ENCODE results near the gene SELENOM.
"Not testable (repeated sequence)": the region's sequence is repeated elsewhere in the genome, so short reads cannot be mapped to it uniquely, and the experiment has no call there.

SELENOM gene

DNA sequence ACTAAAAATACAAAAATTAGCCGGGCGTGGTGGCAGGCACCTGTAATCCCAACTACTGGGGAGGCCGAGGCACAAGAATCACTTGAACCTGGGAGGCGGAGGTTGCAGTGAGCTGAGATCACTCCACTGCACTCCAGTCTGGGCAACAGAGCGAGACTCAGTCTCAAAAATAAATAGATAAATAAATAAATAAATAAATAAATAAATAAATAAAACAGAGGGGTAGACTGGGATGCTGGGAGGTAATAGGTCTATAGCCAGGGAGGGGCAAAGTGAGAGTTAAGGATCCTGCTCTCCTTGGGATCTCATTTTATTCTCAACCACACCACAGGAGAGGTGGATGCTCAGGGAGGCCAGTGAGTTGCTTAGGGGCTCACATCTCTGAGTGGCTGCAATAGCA lies 9.8 kb downstream of the SELENOM start:
- H3K27me3 Mint-ChIP-seq, result not testable (repeated sequence)

DNA sequence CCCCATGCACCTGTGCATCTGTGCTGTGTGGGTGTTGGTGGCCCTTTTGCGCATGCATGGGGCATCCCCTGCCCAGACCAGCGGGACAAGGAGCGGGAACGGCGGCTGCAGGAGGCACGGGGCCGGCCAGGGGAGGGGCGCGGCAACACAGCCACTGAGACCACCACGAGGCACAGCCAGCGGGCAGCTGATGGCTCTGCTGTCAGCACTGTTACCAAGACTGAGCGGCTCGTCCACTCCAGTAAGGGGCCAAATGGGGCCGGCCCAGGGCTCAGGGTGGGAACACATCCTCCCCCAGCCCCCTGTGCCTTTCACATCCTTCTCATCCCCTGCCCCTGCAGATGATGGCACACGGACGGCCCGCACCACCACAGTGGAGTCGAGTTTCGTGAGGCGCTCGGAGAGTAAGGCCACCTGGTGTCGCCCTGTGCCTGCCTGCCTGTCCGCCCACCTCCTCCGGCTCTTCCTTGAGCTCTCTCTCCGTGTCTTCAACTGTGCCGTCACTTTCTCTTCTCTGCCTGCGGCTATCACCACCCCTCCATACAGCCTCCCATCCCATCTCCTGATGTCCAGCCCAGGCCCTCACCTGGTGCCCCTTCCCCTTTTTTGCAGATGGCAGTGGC lies 10.6 kb downstream of the SELENOM start:
- intact Hi-C loops (cut with micrococcal nuclease), result no loop called here
- Mint-ChIP-seq H3K36me3 (ENCODE audit: low read depth) (peaks cover 31% of the 10 kb centered on the region), H3K27ac (peak overlapping the region; percentile 20), H3K27me3 (no peaks in the 10 kb centered on the region), H3K4me1 (ENCODE audit: low read depth) (peaks cover 8% of the 10 kb centered on the region), H3K9me3 (no peaks in the 10 kb centered on the region), H3K4me3 (no peak overlapping the region)

More for the DNA sequence above, 9.8 kb downstream of the SELENOM start:
- H3K4me3 Mint-ChIP-seq; intact Hi-C loops (cut with micrococcal nuclease); H3K4me1 Mint-ChIP-seq (ENCODE audit: low read depth); H3K9me3 Mint-ChIP-seq; H3K27ac Mint-ChIP-seq: not testable (repeated sequence)
- H3K36me3 Mint-ChIP-seq (ENCODE audit: low read depth), result peaks cover 31% of the 10 kb centered on the region

DNA sequence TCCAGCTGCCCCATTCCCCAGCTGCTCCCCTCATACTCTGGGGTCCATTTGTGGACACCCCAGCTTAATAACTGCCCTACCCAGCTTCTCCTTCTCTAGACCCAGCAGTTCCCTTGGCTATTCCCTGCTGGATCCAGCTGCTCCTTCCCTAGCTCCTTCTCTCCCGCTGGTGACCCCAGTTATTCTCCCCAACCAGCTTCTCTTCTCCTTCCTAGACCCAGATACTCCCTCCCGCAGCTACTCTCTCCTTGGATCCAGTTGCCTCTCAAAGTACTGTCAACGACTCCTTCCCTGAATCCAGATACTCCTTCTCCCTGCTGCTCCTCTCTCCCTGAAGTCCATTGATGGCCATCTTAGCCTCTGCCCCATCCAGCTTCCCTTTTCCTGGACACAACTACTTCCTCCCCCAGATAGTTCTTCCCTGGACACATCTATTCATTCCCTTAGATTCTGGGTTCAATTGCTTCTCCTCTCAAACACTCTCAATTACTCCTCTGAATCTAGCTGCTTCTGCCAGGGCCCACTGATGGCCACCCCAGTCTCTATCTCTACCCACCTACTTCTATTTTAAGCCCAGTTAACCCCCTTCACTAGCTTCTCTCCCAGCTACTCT lies 11.6 kb downstream of the SELENOM start:
- no peaks in the 10 kb centered on the region for H3K27me3 Mint-ChIP-seq
- peaks cover 36% of the 10 kb centered on the region for H3K36me3 Mint-ChIP-seq (ENCODE audit: low read depth)
- intact Hi-C loops (cut with micrococcal nuclease), result no loop called here
- no peak overlapping the region for H3K4me3 Mint-ChIP-seq
- H3K9me3 Mint-ChIP-seq, result no peaks in the 10 kb centered on the region
- H3K27ac Mint-ChIP-seq, result no peak overlapping the region
- peaks cover 8% of the 10 kb centered on the region for H3K4me1 Mint-ChIP-seq (ENCODE audit: low read depth)

DNA sequence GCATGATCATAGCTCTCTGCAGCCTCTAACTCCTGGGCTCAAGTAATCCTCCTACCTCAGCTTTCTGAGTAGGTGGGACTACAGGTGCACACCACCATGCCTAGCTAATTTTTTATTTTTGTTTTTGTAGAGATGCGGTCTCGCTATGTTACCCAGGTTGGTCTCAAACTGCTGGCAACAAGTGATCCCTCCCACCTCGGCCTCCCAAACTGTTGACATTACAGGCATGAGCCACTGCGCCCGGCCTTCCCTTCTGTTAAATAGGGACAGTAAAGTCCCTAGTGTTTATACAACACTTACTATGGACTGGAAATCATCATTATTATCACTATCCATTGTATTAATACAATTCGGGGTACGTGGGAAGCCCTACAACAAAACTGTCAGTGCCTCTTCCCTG lies 12.6 kb downstream of the SELENOM start:
- H3K4me3 Mint-ChIP-seq, result no peak overlapping the region
- H3K9me3 Mint-ChIP-seq, result no peaks in the 10 kb centered on the region
- H3K4me1 Mint-ChIP-seq (ENCODE audit: low read depth), result peaks cover 8% of the 10 kb centered on the region
- intact Hi-C loops (cut with micrococcal nuclease), result no loop called here
- no peak overlapping the region for H3K27ac Mint-ChIP-seq
- peaks cover 31% of the 10 kb centered on the region for H3K36me3 Mint-ChIP-seq (ENCODE audit: low read depth)
- H3K27me3 Mint-ChIP-seq, result no peaks in the 10 kb centered on the region

DNA sequence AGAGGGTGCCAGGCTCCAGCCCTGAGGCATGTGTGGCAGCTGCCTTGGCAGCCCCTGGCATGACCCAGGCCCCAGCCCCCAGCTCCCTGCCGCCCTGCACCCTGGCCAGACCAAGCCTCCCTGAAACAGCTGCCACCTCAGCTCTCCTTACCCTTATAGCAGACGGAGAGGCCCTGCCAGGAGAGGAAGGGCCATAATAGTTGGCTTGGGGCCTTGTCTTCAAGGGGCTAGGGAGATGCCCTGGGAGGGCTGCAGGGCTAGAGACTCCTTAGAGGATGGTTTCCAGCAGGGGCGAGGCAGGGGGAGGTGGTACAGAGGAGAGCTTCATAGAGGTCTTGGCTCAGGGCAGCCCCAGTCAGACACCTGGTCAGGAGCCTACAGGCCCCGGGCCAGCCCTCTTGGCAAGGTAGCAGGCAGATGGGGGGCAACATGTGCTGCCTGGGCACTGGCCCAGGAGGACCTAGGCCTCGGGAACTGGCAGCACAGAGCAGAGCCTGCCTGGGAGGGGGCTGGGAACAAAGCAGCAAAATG lies 13.3 kb downstream of the SELENOM start:
- no peak overlapping the region for H3K27ac Mint-ChIP-seq
- H3K27me3 Mint-ChIP-seq, result no peaks in the 10 kb centered on the region
- no peaks in the 10 kb centered on the region for H3K9me3 Mint-ChIP-seq
- H3K36me3 Mint-ChIP-seq (ENCODE audit: low read depth), result peaks cover 28% of the 10 kb centered on the region
- H3K4me3 Mint-ChIP-seq, result no peak overlapping the region
- intact Hi-C loops (cut with micrococcal nuclease), result no loop called here
- peaks cover 10% of the 10 kb centered on the region for H3K4me1 Mint-ChIP-seq (ENCODE audit: low read depth)

DNA sequence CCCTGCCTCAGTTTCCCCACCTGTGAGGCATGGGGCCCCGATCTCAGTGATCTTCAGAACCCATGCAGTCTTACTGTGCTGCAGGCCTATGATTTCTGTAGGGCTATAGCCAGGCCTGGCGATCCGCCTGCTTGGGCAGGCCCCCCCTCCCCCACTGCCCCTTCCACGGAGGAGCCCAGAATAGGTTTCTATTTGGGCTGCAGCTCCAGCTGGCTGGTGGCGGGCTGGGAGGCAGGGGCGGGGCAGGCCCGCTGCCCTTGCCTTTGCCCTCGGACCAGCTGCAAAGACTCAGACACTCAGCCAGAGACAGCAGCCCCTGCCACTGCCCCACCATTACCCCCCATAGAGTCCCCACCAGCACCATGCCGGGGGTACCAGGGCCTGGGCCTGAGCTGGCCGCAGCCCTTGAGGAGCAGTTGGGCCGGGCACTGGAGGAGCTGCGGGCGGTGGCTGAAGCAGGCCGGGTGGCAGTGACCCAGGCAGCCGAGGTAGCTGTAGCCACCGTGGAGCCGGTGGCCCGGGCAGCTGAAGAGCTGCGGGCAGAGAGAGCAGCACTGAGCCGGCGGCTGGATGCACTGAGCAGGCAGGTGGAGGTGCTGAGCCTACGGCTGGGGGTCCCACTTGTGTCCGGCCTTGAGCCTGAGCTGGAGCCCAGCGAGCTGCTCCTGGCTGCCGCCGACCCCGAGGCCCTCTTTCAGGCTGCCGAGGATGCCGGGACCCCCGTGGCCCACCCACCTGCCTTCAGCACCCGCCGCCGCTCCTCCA lies 14.1 kb downstream of the SELENOM start:
- no peaks in the 10 kb centered on the region for H3K9me3 Mint-ChIP-seq
- intact Hi-C loops (cut with micrococcal nuclease), result no loop called here

DNA sequence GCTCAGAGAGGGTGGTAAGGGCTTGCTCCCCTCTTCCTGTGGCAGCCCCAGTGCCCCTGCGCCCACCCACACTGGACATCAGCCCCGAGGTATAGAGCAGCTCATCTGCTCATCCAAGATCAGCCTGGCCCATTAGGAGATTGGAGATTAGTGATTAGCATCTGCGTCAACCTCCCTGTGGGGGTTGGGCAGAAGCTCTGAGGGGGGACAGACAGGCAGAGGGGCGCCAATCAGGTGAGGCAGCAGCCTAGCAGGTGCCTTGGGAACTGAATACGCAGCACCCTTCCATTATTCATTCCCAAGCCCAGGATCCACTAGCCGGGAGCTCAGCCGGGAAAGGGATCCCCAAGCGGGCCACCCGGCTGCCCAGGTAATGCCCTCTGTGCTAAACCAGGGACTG lies 15.2 kb downstream of the SELENOM start:
- Mint-ChIP-seq H3K9me3 (no peaks in the 10 kb centered on the region), H3K4me3 (no peak overlapping the region), H3K36me3 (ENCODE audit: low read depth) (peaks cover 20% of the 10 kb centered on the region), H3K4me1 (ENCODE audit: low read depth) (peaks cover 15% of the 10 kb centered on the region), H3K27me3 (no peaks in the 10 kb centered on the region), H3K27ac (no peak overlapping the region)
- intact Hi-C loops (cut with micrococcal nuclease), result no loop called here

More for the DNA sequence above, 14.1 kb downstream of the SELENOM start:
- H3K27me3 Mint-ChIP-seq, result no peaks in the 10 kb centered on the region
- H3K36me3 Mint-ChIP-seq (ENCODE audit: low read depth), result peaks cover 23% of the 10 kb centered on the region
- no peak overlapping the region for H3K27ac Mint-ChIP-seq
- no peak overlapping the region for H3K4me3 Mint-ChIP-seq
- peaks cover 15% of the 10 kb centered on the region for H3K4me1 Mint-ChIP-seq (ENCODE audit: low read depth)

DNA sequence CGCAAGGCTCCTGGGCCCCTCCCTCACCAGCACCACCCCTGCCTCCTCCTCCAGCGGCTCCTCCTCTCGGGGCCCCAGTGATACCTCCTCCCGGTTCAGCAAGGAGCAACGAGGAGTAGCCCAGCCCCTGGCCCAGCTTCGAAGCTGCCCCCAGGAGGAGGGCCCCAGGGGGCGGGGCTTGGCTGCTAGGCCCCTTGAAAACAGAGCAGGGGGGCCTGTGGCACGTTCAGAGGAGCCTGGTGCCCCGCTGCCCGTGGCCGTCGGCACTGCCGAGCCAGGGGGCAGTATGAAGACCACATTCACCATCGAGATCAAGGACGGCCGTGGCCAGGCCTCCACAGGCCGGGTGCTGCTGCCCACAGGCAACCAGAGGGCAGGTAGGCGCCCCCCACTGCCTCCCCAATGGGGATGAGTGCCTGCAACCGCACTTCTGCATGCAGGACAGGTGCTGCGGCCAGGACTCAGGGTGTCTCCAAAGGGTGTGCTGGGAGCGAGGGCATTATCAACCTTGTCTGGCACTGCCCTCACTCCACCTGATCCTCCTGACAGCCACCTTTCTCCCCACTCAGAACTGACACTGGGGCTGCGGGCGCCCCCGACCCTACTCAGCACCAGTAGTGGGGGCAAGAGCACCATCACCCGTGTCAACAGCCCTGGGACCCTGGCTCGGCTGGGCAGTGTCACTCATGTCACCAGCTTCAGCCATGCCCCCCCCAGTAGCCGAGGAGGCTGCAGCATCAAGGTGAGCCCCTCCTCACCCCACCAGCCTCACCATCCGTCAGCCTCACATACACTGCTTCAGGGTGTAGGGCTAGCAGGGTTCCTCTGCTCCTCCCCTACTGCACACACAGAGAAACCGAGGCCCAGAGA lies 16.0 kb downstream of the SELENOM start:
- Mint-ChIP-seq H3K27me3 (no peaks in the 10 kb centered on the region), H3K4me1 (ENCODE audit: low read depth) (peaks cover 15% of the 10 kb centered on the region), H3K4me3 (no peak overlapping the region), H3K27ac (no peak overlapping the region), H3K36me3 (ENCODE audit: low read depth) (peaks cover 13% of the 10 kb centered on the region), H3K9me3 (no peaks in the 10 kb centered on the region)
- intact Hi-C loops (cut with micrococcal nuclease), result no loop called here

DNA sequence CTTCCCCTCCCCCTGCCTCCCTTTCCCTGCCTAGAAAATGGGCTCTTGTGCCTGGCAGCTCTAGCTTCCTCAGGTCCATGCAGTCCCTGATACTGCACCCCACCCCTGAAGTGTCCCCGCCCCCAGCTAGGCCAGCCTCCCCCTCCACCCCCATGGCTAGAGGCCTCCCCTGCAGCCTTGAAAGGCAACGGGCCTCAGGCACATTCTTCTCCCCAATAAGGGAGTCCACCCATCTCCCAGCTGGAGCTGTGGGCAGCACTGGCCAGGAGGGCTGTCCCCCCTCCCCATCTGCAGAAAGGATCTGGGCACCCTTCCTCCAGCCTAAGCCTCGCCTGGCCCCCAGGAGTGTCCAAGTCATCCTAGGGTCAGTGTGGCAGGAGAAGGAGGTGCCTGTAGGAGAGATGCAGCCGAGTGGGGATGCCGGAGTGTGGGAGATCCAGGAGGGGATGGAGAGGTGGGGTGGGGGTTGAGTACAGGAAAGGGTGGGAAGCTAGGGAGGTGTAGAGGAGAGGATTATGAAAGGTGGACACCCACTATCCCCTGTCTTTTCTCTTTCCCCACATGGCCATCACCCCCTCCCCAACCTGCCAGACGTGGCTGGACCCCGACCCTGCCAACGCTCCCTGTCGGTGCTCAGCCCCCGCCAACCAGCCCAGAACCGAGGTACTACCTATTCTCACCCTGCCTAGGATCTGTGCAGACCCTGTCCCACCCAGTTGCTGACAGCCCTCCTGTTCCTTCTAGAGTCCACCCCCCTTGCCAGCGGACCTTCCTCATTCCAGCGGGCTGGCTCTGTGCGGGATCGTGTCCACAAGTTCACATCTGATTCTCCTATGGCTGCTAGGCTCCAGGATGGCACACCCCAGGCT lies 16.9 kb downstream of the SELENOM start:
- Mint-ChIP-seq H3K27me3 (no peaks in the 10 kb centered on the region), H3K9me3 (no peaks in the 10 kb centered on the region), H3K4me3 (no peak overlapping the region), H3K27ac (no peak overlapping the region), H3K4me1 (ENCODE audit: low read depth) (peaks cover 10% of the 10 kb centered on the region), H3K36me3 (ENCODE audit: low read depth) (peaks cover 9% of the 10 kb centered on the region)
- intact Hi-C loops (cut with micrococcal nuclease), result no loop called here

DNA sequence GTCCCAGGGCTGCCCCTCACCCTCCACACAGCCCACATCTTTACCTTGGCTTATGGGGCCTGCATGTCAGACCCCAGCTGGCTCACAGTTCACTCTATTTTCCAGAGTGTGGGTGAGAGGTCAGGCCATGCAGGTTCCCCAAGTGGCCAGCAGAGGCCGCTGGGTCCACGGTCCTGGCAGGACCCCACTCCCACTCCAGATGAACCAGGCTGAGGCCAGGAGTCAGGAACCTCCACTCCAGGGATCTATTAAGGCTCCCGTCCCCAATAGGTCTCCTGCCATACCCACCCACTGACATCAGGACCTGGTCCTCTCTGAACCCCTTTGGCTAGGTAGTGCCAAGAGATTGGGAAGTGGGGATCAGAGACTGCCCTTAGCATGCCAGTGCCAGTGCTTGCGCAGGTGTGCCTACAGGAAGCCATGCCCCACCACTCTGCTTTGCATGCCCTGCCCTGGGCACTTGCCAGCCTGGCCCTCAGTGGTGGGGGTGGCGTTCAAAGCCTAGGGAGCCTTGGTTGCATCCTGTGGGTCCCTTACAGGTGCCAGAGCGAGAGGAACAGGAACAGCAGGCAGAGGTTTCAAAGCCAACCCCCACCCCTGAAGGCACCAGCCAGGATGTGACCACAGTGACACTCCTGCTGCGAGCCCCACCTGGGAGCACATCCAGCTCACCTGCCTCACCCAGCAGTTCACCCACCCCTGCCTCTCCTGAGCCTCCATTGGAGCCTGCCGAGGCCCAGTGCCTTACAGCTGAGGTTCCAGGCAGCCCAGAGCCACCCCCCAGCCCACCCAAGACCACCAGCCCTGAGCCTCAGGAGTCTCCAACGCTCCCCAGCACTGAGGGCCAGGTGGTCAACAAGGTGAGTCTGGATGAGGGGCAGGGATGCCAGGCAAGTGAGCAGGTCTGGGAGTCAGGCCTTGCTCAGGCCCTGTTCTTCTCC lies 17.9 kb downstream of the SELENOM start:
- H3K27me3 Mint-ChIP-seq, result no peaks in the 10 kb centered on the region
- H3K36me3 Mint-ChIP-seq (ENCODE audit: low read depth), result peaks cover 19% of the 10 kb centered on the region
- H3K9me3 Mint-ChIP-seq, result no peaks in the 10 kb centered on the region
- intact Hi-C loops (cut with micrococcal nuclease), result loop anchor here (1.0 to 10.0 kb wide), 4 partner anchors 59 to 185 kb away; partner anchors contain the start of gene RNF185
- H3K27ac Mint-ChIP-seq, result no peak overlapping the region
- no peak overlapping the region for H3K4me3 Mint-ChIP-seq
- peaks cover 15% of the 10 kb centered on the region for H3K4me1 Mint-ChIP-seq (ENCODE audit: low read depth)

DNA sequence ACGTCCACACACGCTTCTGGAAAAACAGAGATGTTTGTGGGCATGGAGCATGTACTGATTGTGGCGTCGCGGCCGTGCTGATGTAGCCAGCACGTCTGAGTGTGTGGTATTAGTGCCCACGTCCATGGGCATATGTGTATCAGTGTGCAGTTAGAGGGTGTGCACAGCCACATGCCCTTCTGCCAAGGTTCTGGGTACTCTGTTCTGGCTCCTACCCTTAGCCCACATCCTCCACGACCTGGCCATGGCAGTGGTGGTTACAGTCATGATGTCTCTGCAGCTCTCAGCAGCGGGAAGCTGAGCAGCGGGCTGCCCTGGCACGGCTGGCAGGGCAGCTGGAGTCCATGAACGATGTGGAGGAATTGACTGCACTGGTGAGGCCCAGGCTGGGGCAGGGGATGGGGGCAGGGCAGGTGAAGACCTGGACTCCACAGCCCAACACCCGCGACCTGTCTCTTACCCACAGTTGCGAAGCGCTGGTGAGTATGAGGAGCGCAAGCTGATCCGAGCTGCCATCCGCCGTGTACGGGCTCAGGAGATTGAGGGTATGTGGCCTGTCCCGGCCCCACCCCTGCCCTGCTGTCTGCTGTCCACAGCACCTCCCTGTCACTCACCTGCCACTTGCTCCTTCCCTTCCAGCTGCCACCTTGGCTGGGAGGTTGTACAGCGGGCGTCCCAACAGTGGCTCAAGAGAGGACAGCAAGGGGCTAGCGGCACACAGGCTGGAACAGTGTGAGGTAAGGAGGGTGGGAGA lies 19.0 kb downstream of the SELENOM start:
- Mint-ChIP-seq H3K36me3 (ENCODE audit: low read depth) (peaks cover 22% of the 10 kb centered on the region), H3K4me3 (no peak overlapping the region), H3K27ac (no peak overlapping the region), H3K4me1 (ENCODE audit: low read depth) (peaks cover 25% of the 10 kb centered on the region), H3K9me3 (no peaks in the 10 kb centered on the region), H3K27me3 (no peaks in the 10 kb centered on the region)
- intact Hi-C loops (cut with micrococcal nuclease), result loop anchor here (2.0 to 10.0 kb wide), 3 partner anchors 60 to 186 kb away; partner anchors contain the start of gene RNF185
